ENCODE results near the gene RPS6KB2.

- TF ChIP-seq EP300 (IDR thresholded peaks at IDR 0.05; ENCODE audit: borderline replicate concordance), result no peak
- TF ChIP-seq, protein P1, sequence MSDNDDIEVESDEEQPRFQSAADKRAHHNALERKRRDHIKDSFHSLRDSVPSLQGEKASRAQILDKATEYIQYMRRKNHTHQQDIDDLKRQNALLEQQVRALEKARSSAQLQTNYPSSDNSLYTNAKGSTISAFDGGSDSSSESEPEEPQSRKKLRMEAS (IDR thresholded peaks at IDR 0.05), result no peak
- no peak for TF ChIP-seq TAF1 (IDR thresholded peaks at IDR 0.05; ENCODE audit: low read depth)
- no peak for TF ChIP-seq EGR1 (IDR thresholded peaks at IDR 0.05)
- TF ChIP-seq YY1 (IDR thresholded peaks at IDR 0.05; ENCODE audit: low read depth), result no peak
- no peak for TF ChIP-seq REST (IDR thresholded peaks at IDR 0.05; ENCODE audit: low read depth)
- no peak for TF ChIP-seq RAD21 (IDR thresholded peaks at IDR 0.05; ENCODE audit: low read depth)
- no peak for TF ChIP-seq CEBPB (IDR thresholded peaks at IDR 0.05)
- no peak for TF ChIP-seq CREB1 (IDR thresholded peaks at IDR 0.05; ENCODE audit: low read depth)
- TF ChIP-seq NFIC (IDR thresholded peaks at IDR 0.05), result no peak
- no peak for TF ChIP-seq TCF12 (IDR thresholded peaks at IDR 0.05; ENCODE audit: low read depth)
- no peak for TF ChIP-seq TEAD4 (IDR thresholded peaks at IDR 0.05)
Observed at GRCh38 chr11:67429038-67429668, 859 bp downstream of the RPS6KB2 start.

All from Ishikawa (cell line).